Neural progenitor cell (in vitro differentiated cells): ENCODE results near the gene VPS33B. TPM values are rescaled to one million over a fixed set of nuclear protein-coding genes. Genes with fewer than 3 reads are reported as not detected.
"Not testable (repeated sequence)": the region's sequence is repeated elsewhere in the genome, so short reads cannot be mapped to it uniquely, and the experiment has no call there.

Experiments
- DNase-seq: peaks from one replicate; pipeline ENCODE4 v3.0.0-alpha.2; 2016; ENCODE audit warnings: low spot score
- H2AFZ ChIP-seq: fragments of 200-600 bp; sonication (generic); replicated peaks from 2 replicates; pipeline ENCODE4 v1.6.1; 2016; ENCODE audit warnings: antibody characterized with exemption
- H3F3A ChIP-seq: fragments of 200-600 bp; sonication (generic); 2 replicates; pipeline ENCODE4 v1.6.1; 2016; ENCODE audit warnings: antibody characterized with exemption, low read depth
- H3K27ac ChIP-seq: fragments of 200-600 bp; sonication (generic); 2 replicates; pipeline ENCODE4 v1.5.1; 2016; ENCODE audit warnings: mild to moderate bottlenecking
- H3K27me3 ChIP-seq: fragments of 200-600 bp; sonication (generic); 2 replicates; pipeline ENCODE4 v1.6.1; 2016; ENCODE audit warnings: mild to moderate bottlenecking, moderate library complexity
- H3K36me3 ChIP-seq: fragments of 200-600 bp; sonication (generic); 2 replicates; pipeline ENCODE4 v1.5.1; 2016
- H3K4me1 ChIP-seq: fragments of 200-600 bp; sonication (generic); 2 replicates; pipeline ENCODE4 v1.6.1; 2016; ENCODE audit warnings: mixed run types
- H3K4me2 ChIP-seq: fragments of 200-600 bp; sonication (generic); 2 replicates; pipeline ENCODE4 v1.6.1; 2016
- H3K4me3 ChIP-seq: fragments of 200-600 bp; sonication (generic); 2 replicates; pipeline ENCODE4 v1.5.1; 2016
- H3K79me2 ChIP-seq: fragments of 200-600 bp; sonication (generic); 2 replicates; pipeline ENCODE4 v1.6.1; 2016; ENCODE audit warnings: low read depth
- H3K9ac ChIP-seq: fragments of 200-600 bp; sonication (generic); 2 replicates; pipeline ENCODE4 v1.6.1; 2016
- H3K9me3 ChIP-seq: fragments of 200-600 bp; sonication (generic); 2 replicates; pipeline ENCODE4 v1.5.1; 2016; ENCODE audit warnings: low read depth
- H4K20me1 ChIP-seq: fragments of 200-600 bp; sonication (generic); 2 replicates; pipeline ENCODE4 v1.6.1; 2016; ENCODE audit warnings: low read depth
- H3K27ac Mint-ChIP-seq: 3 replicates; pipeline ENCODE4 v1.8.0; 2021; ENCODE audit warnings: mixed read lengths
- H3K27me3 Mint-ChIP-seq: 2 replicates; pipeline ENCODE4 v1.8.0; 2022; ENCODE audit warnings: low read depth, mild to moderate bottlenecking, inconsistent platforms, moderate library complexity, mixed read lengths; ENCODE audit not compliant: insufficient read depth
- H3K36me3 Mint-ChIP-seq: 3 replicates; pipeline ENCODE4 v1.8.0; 2021; ENCODE audit warnings: mixed read lengths
- H3K4me1 Mint-ChIP-seq: 3 replicates; pipeline ENCODE4 v1.8.0; 2021; ENCODE audit warnings: mixed read lengths
- H3K4me3 Mint-ChIP-seq: 3 replicates; pipeline ENCODE4 v1.8.0; 2021; ENCODE audit warnings: mild to moderate bottlenecking, moderate library complexity, mixed read lengths
- H3K9me3 Mint-ChIP-seq: 3 replicates; pipeline ENCODE4 v1.8.0; 2020; ENCODE audit warnings: mixed read lengths
- EZH2 ChIP-seq: fragments of 200-600 bp; sonication (generic); IDR thresholded peaks from 2 replicates; pipeline ENCODE4 v1.6.1; 2017; ENCODE audit warnings: antibody characterized with exemption, mild to moderate bottlenecking, moderate library complexity
- EZH2phosphoT487 ChIP-seq: fragments of 200-600 bp; sonication (generic); IDR thresholded peaks from 2 replicates; pipeline ENCODE4 v1.6.1; 2017; ENCODE audit warnings: antibody characterized with exemption
- total RNA-seq: library from RNA; depleted of rRNA; stranded (reverse); fragments of >200 nt; gene quantifications from 2 replicates; pipeline ENCODE4 v1.2.3, GENCODE V29; 2015; ENCODE audit warnings: low replicate concordance
- TF ChIP-seq, protein P1 (sequence below): fragments of 200-600 bp; sonication (generic); IDR thresholded peaks from 2 replicates; pipeline ENCODE4 v1.5.1; 2017; ENCODE audit warnings: antibody characterized with exemption, mild to moderate bottlenecking

The VPS33B gene
- total RNA-seq, 1 donor from 2014 or later: 13.9 TPM

DNA sequence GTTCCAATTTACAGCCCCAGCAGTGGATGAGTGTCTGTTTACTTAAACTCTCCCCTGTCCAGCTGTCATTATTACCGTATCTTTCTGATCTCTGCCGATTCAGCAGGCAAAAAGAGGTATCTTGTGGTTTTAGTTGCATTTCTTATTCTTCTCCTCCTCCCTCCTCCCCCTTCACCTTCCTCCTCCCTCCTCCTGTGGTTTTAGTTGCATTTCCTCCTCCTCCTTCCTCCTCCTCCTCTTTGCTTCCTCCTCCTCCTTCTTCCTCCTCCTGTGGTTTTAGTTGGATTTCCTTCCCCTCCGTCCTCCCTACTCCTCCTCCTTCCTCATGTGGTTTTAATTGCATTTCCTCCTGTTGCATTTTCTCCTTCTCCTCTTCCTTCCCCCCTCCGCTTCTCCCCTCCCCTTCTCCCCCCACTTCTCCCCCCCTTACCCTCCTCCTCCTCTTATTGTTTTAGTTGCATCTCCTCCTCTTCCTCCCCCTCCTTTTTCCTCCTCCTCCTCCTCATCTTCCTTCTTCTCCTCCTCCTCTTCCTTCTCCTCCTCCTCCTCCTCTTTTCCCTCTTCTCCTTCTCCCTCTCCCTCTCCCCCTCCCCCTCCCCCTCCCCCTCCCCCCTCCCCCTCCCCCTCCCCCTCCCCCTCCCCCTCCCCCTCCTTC, 25.3 kb upstream of the VPS33B start:
- H3K4me2 ChIP-seq: no peak overlapping the region
- peaks cover 14% of the 10 kb centered on the region for H3K27me3 ChIP-seq
- H3K4me1 Mint-ChIP-seq: no peaks in the 10 kb centered on the region
- DNase-seq: no peak
- no peaks in the 10 kb centered on the region for H4K20me1 ChIP-seq
- H3K27me3 Mint-ChIP-seq: peaks cover 15% of the 10 kb centered on the region
- no peak overlapping the region for H3K27ac ChIP-seq
- no peaks in the 10 kb centered on the region for H3K9me3 Mint-ChIP-seq
- no peaks in the 10 kb centered on the region for H3F3A ChIP-seq
- no peak overlapping the region for H2AFZ ChIP-seq
- no peaks in the 10 kb centered on the region for H3K79me2 ChIP-seq
- H3K27ac Mint-ChIP-seq: no peak overlapping the region
- no peak overlapping the region for H3K4me3 ChIP-seq
- H3K9me3 ChIP-seq: no peaks in the 10 kb centered on the region
- no peaks in the 10 kb centered on the region for H3K36me3 Mint-ChIP-seq
- no peak for TF ChIP-seq EZH2phosphoT487
- no peak for TF ChIP-seq EZH2
- TF ChIP-seq, protein P1, sequence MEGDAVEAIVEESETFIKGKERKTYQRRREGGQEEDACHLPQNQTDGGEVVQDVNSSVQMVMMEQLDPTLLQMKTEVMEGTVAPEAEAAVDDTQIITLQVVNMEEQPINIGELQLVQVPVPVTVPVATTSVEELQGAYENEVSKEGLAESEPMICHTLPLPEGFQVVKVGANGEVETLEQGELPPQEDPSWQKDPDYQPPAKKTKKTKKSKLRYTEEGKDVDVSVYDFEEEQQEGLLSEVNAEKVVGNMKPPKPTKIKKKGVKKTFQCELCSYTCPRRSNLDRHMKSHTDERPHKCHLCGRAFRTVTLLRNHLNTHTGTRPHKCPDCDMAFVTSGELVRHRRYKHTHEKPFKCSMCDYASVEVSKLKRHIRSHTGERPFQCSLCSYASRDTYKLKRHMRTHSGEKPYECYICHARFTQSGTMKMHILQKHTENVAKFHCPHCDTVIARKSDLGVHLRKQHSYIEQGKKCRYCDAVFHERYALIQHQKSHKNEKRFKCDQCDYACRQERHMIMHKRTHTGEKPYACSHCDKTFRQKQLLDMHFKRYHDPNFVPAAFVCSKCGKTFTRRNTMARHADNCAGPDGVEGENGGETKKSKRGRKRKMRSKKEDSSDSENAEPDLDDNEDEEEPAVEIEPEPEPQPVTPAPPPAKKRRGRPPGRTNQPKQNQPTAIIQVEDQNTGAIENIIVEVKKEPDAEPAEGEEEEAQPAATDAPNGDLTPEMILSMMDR: no peak
- H3K4me1 ChIP-seq: no peaks in the 10 kb centered on the region
- no peaks in the 10 kb centered on the region for H3K36me3 ChIP-seq
- H3K4me3 Mint-ChIP-seq: no peak overlapping the region
- H3K9ac ChIP-seq: no peak overlapping the region

DNA sequence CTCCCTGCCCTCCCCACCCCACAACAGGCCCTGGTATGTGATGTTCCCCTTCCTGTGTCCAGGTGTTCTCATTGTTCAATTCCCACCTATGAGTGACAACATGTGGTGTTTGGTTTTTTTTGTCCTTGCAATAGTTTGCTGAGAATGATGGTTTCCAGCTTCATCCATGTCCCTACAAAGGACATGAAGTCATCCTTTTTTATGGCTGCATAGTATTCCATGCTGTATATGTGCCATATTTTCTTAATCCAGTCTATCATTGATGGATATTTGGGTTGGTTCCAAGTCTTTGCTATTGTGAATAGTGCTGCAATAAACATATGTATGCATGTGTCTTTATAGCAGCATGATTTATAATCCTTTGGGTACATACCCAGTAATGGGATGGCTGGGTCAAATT, 23.7 kb upstream of the VPS33B start:
- H3K27me3 Mint-ChIP-seq, H2AFZ ChIP-seq, H3K79me2 ChIP-seq, H3K4me3 ChIP-seq, H3K27ac Mint-ChIP-seq, H3K4me1 Mint-ChIP-seq, H3F3A ChIP-seq, H3K4me2 ChIP-seq, H3K9me3 ChIP-seq, H3K9me3 Mint-ChIP-seq, H3K4me3 Mint-ChIP-seq, H3K27ac ChIP-seq, H3K4me1 ChIP-seq, H3K27me3 ChIP-seq, H3K36me3 Mint-ChIP-seq, H4K20me1 ChIP-seq, H3K36me3 ChIP-seq, DNase-seq, H3K9ac ChIP-seq: not testable (repeated sequence)

DNA sequence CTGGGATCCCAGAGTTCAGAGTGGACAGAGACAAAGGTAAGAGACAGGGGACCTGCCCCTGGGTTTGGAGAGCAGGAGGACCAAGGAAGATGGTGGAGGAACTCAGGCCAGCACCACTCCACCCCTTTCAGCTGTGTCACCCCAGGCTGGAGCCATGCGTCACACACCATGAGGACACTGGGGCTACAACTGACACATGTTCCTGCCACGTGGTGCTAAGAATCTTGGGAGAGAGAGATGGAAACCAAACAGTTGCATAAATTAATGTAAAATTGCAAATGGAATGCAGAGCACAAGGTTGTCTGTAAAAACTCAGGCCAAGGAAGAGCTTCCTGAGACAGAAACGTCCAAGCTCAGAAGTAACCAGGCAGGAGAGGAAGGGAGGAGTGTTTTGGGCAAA, 22.7 kb upstream of the VPS33B start:
- no peaks in the 10 kb centered on the region for H3K36me3 Mint-ChIP-seq
- no peak overlapping the region for H3K27ac Mint-ChIP-seq

More for the DNA sequence above, 22.7 kb upstream of the VPS33B start:
- TF ChIP-seq, protein P1: no peak
- TF ChIP-seq EZH2: no peak
- no peak for TF ChIP-seq EZH2phosphoT487
- Histone ChIP-seq H3K9me3 (no peaks in the 10 kb centered on the region), H3K79me2 (no peaks in the 10 kb centered on the region), H3K27me3 (peaks cover 7% of the 10 kb centered on the region), H3K36me3 (no peaks in the 10 kb centered on the region), H3K9ac (no peak overlapping the region), H4K20me1 (no peaks in the 10 kb centered on the region), H3K4me1 (no peaks in the 10 kb centered on the region), H3K4me3 (no peak overlapping the region), H3F3A (no peaks in the 10 kb centered on the region), H3K27ac (no peak overlapping the region), H3K4me2 (no peak overlapping the region), H2AFZ (peak overlapping the region; percentile 22)
- no peaks in the 10 kb centered on the region for H3K4me1 Mint-ChIP-seq
- H3K4me3 Mint-ChIP-seq: no peak overlapping the region
- DNase-seq: no peak
- peaks cover 8% of the 10 kb centered on the region for H3K27me3 Mint-ChIP-seq
- H3K9me3 Mint-ChIP-seq: no peaks in the 10 kb centered on the region
